M059J (cell line): Measurements from ENCODE around the gene BACH2. TPM values are rescaled to one million over a fixed set of nuclear protein-coding genes. Genes with fewer than 3 reads are reported as not detected.
A peak's percentile ranks its signal among the peaks of the same experiment; 100 is the strongest.

Experiments used
- DNase-seq: peaks from one replicate; pipeline ENCODE4 v3.0.0-alpha.2; 2012; ENCODE audit warnings: low read depth
- total RNA-seq: library from RNA; depleted of rRNA; stranded (reverse); fragments of >200 nt; shearing (Covaris generic); gene quantifications from 2 replicates; pipeline ENCODE4 v1.2.3, GENCODE V29; 2014

The BACH2 gene
- total RNA-seq, 1 experiment from 2014 or later: 0.17 TPM

DNA sequence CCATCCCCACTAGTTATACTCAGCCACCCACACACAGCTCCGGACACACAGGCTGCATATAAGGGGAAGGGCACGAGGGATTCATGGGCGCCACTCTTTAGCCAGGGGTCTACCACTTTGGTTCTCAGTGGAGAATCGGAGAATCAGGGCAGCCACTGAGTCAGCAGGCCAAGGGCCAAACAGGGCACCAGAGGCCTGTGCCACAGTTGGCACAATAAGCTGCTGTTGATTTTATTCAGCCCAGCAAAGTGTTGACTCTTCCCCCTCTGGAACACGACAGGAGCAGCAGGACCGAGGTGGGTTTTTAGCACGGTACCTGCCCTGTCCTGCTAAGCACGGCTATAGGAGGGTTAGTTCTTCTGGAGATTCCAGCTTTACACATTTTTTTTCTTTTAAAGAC is 354.0 kb downstream of the BACH2 start:
- no peak for DNase-seq

DNA sequence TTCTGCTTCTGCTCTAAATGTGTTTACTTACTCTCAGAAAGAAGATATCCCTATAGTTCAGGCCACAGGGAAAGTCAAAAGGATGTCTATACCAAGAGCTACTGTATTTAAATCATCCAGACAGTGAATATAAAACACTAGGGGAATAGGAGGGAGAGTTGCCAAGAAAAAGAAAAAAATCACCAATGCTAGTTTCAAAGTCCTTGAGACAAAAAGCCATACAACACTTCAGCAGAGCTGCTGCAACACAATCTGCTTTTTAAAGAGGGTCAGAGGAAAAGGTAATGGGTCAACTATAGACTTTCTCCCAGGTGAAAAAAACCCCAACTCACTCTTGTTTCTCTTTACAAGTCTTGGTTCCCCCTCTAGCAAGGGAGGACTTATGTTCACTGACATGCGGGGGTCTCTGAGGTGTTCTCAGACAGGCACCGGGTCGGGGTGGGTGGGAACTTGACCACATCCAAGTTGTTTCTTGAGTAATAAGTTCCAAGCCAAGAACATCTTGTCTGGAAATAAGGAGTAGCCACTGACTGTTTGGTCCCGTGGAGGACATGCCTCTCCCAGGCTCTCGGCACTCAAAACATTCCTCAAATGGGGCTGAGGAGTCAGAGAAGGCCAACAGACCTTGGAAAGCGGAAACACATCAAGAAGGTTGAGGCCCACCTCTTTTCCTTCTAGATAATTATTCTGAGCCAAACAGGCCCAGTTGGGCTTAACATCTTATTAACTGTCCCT is 354.7 kb downstream of the BACH2 start:
- no peak for DNase-seq

DNA sequence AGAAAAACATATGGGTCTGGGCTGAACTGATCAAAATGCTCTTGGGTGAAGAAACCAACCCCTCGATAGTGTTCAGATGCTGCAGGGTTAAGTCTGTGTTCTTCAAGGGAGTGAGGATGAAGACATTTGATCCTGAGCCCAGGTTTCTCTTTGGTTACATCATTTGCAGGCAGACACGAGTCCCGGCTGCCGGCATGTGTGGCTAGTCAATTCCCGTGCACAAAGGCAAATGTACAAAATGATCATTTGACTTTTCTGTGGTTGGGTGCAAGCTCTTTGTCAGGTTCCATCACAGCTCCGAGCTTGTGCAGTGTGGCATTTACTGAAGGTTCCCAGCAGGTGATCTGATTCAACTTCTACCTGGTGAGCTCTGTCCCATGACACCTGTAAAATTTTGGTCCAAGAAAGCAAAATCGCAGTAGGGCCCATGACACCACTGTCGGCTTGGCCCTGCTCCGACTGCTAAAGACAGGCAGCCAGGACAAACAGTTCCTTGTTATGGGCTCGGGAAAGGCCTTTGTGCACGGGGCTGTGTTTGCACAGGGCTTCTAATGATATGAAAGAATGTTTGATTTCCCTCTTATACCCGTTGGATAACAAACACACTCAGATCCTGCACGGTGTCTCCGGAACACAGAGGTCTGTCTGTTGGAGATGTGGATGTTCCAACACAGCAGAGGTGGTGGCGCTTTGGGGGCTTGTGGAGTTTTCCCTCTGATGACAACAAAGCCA is 355.4 kb downstream of the BACH2 start:
- no peak for DNase-seq

DNA sequence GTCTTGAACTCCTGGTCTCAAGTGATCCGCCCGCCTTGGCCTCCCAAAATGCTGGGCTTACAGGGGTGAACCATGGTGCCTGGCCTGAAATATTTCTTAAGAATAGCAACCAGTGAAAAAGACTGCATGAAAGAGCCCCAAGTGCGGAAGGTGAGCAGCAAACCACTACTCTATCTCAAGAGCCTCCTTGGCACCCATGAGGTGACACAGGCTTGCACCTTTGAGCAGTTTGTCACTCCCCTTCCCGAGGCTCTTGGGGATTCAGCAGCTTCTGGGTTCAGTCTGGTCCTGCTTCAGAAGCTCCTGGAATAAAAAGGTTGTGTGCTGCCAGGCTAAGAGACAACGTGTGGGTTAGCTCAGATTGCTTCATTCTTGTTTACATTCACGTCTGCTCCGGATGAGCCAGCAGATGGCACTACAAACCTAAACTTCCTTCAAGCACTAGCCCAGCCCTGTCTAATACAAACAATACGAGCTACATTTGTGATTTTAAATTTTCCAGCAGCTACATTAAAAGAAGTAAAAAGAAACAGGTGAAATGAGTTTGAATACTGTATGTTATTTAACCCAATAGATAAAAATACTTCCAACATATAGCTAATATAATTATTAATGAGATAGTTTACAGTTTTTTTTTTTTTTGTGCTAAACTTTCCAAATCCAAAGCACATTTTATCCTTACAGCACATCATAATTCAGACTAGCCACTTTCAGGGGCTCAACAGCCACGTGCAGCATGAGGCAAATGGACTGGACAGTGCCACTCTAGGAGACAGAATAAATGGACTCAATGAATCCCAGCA is 356.2 kb downstream of the BACH2 start:
- DNase-seq: peak; percentile 67

DNA sequence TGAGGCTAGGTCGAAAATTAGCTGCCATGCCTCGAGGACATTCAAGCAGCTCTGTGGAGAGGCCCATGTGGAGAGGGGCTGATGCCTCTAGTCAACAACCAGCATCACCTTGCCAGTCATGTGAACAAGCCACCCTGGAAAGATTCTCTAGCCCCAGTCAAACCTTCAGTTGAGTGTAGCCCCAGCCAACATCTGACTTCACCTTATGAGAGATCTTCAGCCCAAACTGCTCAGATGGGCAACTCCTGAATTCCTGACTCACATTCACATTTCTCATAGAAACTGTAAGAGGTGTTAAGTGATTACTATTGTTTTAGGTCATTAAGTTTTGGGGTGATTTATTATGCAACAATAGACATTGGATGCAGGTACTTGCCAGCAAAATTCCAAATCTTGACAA is 357.5 kb downstream of the BACH2 start:
- DNase-seq: no peak

DNA sequence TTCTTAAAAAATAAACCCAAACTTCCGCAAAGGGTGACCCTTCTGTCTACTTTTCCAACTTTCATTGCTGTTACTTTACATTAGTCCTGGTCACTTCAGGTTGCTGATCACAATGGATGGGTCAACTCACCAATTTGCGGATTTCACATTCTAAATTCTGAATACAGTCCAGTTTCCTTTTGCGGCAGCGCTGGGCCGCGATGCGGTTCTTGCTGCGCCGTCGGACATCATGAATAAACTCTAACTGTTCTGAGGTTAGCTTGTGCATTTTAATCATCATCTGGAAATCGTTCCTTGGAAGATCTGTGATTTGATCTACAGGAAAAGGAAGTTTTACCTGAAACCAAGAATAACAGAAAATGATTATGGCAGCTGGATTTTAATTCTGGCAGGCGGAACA is 358.6 kb downstream of the BACH2 start:
- DNase-seq: no peak

DNA sequence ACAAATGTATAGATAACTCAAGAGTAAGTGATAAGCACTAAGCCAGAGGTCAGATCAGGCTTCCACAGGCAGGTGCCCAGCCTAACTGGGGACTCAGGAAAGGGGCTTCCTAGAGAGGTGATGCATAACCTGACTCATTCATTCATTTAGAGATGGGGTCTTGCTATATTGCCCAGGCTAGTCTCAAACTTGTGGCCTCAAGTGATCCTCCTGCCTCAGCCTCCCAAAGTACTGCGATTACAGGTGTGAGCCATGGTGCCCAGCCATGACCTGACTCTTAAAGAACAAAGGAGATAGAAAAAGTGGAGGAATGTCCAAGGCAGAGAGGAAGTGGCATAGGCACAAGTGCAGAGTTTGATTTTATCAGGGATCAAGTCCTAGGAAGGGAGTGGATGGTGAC is 360.5 kb downstream of the BACH2 start:
- no peak for DNase-seq

DNA sequence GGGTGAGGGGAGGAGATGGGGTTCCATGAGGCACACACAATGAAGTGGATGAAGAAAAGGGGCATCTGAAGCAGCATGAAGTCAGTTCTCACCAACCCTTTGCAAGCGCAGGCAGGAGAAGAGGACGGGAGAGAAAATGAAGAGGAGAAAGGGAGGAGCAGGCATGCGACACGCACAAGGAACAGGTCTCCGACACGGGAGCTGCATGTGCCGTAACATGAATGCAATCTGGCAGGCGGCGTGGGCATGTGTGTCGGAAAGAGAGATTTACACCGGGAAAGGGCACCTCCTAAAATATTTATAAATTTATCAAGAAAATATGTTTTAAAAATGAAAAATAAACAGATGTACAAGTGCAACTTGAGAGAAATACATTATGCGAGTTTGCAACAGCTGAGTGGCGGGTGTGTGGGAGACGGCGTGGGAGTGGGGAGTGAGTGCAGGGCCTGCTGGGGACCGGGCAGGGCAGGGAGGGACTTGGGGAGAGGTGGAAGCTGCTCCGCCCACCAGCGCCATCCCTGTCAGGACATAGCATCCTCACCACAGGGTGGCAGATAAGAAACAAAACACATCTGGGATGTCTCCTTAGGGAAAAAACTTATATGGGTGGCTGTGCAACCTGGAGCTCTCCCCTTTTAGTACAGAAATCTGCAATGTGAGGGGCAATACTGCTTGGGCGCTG is 361.8 kb downstream of the BACH2 start:
- no peak for DNase-seq

DNA sequence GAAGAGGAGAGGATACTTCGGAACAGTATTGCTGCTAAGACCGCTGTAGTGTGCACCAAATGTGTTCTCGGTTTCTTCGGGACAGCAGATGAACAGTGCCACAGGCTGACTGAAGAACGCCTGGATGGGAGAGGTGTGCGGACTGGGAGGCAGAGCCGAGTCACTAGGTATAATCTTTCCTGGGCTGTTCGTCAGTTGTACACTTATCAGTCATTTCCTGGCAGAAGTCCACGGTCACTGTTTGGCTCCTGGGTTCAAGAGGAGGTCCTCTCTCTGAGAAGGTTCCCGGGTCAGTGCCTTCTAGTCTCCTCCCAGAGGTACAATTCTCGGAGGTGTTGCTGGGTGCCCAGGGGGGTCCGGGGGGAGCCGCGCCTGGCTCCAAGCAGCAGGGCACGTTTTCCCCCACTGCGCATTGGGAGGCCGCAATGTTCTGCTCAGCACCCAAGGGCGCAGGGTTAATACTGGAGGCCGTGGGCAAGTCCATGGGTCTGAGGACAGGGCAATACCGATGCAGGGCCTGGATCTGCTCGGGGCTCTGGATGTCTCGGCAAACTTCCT is 364.3 kb downstream of the BACH2 start:
- no peak for DNase-seq

DNA sequence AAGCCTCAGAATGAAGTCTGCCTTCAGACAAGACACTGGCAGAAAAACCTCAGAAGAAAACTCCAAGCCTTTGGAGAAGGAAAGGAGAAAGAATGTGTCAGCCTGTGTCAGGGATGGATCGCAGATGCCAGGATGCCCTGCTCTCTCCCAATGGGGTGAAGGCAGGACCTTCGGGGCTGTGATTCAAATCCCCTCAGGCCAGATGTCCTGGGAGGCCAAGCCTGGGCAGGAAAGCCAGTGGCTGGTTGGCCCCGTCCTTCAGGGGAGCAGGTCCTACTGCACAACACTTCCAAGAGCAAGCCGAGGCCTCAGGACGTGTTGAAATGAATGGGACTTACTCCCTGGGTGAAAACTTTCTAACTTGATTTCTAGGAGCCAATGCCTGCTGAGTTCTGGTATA is 365.9 kb downstream of the BACH2 start:
- no peak for DNase-seq

DNA sequence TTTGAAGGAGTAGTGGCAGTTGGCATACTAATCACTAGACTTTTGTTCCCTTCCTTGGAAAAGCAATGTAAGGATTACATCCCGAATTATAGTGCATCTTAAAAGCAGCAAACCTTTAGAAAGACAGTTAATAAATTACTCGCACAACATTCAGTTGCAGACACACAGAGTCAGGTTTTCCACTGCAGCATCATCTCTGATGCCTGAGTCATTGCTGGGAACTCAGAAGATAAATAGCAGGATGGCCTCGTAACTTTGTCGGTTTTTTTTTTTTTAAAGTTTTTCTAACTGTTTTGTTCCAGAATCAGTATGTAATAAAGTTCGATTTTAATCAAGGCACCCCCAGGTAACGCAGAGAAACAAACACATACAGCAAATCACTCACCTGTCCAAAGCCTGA is 368.0 kb downstream of the BACH2 start:
- peak; percentile 36 for DNase-seq

DNA sequence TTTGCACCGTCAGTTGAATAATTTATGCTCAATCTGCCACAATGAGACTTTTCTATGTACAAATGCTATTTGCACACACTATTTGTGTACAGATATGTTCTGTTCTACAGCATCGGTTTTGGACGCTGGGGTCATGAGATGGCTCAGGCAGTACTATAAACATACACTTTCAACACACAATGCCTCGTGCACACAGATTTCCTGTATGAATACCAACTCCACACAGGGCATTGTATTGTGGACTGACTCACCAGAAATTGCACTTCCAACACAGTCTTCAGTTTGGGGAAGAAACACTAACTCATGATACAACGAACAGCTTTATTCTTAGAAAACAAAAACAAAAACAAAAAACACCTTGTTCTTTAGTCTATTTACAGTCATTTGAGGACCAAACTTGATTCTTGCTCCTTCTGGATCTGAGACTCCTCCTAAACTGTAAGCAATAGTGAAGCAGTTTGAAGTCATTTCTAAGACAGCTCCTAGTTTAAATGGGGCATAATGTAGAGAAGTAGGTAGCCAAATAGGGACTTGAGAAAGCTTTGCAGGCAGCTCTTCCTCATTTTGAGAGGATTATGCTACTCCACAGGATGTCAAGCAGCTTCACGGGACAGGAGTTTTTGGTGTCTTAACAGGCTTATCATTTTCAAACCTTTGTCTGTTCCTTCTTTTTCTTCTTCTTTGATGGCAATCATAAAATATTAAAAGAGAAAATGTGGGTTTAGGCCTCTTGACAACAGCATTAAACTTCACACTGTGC is 368.7 kb downstream of the BACH2 start:
- peak; percentile 9 for DNase-seq

DNA sequence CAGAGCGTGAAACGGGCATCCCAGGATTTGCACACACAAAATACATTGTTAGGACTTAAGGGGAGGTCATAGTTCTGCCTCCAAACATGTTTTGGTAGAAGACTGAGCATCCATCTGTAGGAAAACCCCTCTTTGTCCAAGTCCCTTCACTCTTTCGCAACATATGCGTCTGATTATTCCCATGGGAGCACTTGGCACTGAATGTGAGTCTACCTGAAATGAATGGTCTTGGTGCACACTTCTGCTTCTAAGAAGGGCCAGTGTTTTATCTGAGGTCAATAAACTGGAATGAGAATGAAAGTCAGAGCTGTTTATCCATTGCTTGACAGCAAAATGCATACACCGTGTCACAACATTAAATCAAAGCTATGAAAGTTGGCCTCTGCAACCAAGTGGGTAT is 369.4 kb downstream of the BACH2 start:
- DNase-seq: no peak

DNA sequence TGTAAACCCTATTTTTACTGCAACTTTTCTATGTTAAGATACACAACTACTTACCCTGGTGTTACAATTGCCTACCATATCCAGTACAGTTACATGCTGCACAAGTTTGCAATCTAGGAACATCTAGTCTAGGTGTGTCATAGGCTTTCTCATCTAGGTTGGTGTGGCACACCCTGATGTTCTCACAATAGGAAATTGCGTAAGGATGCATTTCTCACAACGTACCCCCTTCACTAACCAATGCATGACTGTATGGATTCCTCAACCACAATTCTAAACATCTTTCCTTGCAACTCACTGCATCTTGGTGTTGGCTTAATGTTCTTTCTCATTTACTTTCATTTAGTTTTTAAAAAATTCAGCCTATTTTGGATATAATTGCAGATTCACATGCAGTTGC is 370.8 kb downstream of the BACH2 start:
- no peak for DNase-seq

DNA sequence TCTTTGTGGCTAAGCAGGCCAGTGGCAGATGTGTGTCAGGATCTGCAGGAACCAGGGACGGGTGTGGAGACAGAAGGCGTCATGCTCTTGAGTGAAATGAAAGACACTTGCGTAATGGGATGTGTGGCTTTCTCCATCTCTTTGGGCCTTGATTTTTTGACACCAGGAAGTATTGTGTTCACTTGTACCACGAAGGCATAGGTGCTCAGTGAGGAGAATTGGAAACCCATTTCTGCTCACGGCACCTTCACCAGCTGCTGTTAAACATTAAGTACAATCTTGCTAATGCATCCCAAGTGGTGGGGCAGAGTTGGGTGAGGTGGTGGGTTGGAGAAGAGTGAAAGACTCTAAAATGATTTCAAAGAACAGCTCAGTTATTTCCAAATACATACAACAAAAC is 372.4 kb downstream of the BACH2 start:
- no peak for DNase-seq

DNA sequence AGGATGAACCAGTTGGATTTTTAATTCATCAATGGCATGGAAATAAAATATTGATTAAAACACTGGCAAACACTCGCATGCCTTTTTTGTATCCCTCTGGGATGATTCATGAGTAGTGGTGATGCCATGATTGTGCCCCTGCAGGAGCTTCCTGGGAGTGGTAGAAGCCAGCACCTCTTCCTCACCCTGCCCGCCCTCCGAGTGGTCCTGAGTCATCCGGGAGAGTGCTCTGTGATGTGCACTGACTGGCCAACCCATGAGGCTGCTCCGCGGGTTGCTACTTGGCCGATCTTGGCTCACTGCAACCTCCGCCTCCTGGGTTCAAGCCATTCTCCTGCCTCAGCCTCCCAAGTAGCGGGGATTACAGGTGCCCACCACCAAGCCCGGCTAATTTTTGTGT is 375.0 kb downstream of the BACH2 start:
- peak; percentile 12 for DNase-seq

DNA sequence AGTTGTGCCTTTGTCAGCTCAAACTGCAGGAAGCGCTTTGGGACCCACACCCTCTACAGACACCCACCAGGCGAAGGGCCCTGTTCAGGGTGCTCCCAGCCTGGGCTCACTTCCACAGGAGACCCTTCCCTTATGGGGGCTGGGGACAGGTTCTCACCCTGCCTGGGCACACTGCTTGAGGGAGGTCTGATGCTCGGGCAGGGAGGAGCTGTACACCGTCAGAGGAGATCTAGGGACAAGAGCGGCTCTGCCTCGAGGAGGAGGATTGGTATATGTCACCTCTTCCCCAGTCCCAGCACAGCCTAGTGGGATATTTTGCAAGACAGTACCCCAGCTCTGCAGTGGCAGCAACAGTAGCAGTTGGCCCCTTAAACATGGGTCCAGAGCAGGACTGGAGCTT is 375.4 kb downstream of the BACH2 start:
- no peak for DNase-seq

DNA sequence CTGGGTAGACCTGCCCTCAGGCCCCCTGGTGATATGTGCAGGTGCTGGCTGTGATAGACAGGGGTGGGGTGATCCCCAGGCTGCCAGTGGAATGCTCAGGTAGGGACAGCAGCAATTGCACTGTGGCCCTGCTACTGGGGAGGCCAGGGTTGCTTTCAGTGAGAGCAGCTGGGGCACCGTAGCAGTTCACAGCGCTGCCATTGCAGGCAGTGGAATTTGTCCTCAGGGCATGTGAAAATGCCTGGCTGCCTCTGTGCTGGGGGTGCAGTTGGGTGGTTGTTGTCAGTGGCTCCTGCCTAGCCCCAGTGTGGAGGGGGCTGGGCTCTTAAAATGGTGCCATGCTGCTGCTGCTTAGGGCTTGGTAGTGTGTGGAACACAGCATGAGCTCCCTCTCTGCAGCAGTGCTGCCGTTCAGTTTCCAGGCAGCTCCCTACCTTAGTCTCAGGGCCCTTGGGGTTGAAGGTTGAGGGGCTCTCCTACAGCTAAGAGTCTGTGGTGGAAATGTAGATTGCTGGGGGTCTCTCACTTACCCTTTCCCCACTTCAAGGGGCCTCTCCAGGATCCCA is 378.8 kb downstream of the BACH2 start:
- DNase-seq: no peak

DNA sequence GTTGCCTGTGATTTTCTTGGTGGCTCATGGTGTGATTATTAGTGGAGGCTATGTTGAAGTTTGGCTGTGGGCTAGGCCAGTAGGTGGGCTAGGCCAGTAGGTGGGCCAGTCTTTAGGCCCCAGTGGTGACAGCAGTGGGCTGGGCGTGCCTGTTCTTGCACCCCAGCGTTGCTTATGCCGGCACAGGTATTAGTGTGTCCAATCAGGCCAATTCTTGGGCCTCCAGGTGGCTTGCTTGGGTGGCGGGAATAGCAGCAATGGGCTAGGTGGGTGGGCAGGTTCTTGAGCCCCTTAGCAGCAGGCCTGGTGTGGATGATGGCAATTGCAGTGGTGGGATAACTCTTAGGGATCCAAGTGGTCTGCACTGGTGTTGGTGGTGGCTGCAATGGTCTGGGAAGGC is 379.4 kb downstream of the BACH2 start:
- DNase-seq: no peak

DNA sequence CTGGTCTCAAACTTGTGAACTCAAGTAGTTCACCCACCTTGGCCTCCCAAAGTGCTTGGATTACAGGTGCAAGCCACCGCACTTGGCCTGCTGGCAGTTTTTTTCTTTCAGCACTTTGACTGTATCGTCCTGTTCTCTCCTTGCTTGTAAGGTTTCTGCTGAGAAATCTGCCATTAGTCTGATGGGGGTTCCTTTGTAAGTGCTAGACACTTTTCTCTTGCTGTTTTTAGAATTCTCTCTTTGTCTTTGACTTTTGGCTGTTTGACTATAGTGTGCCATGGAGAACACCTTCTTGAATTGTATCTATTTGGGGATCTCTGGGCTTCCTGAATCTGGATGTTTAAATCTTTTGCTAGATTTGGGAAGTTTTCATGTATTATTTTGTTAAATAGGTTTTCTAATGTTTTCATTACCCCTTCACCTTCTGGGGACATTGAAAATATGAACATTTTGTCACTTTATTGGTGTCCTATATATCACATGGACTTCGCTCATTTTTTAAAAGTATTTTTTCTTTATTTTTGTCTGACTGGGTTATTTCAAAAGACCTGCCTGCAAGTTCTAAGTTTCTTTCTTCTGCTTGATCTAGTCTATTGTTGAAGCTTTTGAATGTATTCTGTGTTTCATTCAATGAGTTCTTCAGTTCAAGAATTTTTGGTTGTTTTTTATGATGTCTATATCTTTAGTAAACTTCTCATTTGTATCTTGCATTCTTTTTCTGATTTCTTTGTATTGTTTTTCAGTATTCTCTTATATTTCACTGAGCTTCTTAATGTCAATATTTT is 380.3 kb downstream of the BACH2 start:
- DNase-seq: no peak
